ENCODE data around the gene PIK3R2. TPM values are rescaled to one million over a fixed set of nuclear protein-coding genes. Genes with fewer than 3 reads are reported as not detected.
"Not testable (repeated sequence)": the region's sequence is repeated elsewhere in the genome, so short reads cannot be mapped to it uniquely, and the experiment has no call there.

PIK3R2 gene
- total and polyA plus RNA-seq, 4 donors, result 1.8 to 21.8 (median 9.6) TPM

GRCh38 chr19:18205200-18205892, 52.4 kb downstream of the PIK3R2 start:
- intact Hi-C loops (cut with DNase I), result loop anchor here (5.0 to 10.0 kb wide), 3 partner anchors 47 to 209 kb away; partner anchors contain the start of genes LSM4 (in 1 of the 2) and SSBP4 (in 1 of the 2)
- peak; percentile 51 for ATAC-seq (ENCODE audit: low FRiP score)
- peak overlapping the region in 1 of 2 donors; percentile 87 for H3K27ac ChIP-seq (ENCODE audit: low read depth in 1 of 2, low read length in 2 of 2)

DNA sequence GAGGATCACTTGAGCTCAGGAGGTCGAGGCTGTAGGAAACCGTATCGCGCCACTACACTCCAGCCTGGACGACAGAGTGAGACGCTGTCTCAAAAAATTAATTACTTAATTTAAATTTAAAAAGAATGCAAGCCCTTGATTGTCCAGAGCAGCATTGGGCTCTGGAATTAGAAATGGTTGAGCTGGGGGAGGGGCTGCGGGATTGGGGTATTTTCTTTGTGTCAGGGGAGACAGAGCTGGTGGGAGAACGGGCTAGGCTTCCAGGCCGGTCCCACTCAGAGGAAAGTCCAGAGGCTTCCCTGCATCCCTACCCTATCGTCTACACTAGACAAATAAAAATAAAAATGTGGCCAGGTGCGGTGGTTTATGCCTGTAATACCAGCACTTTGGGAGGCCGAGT, 53.1 kb downstream of the PIK3R2 start:
- Histone ChIP-seq H3K4me1 (ENCODE audit: control insufficient read depth in 1 of 2, insufficient read depth in 2 of 2, low read length in 2 of 2) (peaks cover 0 to 3% of the 10 kb centered on the region in 2 donors), H3K36me3 (ENCODE audit: control insufficient read depth in 1 of 2, insufficient read depth in 2 of 2, low read length in 1 of 2) (no peaks in the 10 kb centered on the region), H3K27ac (ENCODE audit: low read depth in 1 of 2, low read length in 2 of 2) (no peak overlapping the region), H3K9me3 (ENCODE audit: control insufficient read depth, low read length) (no peaks in the 10 kb centered on the region), H3K4me3 (ENCODE audit: low read length in 2 of 2) (no peak overlapping the region), H3K27me3 (ENCODE audit: control insufficient read depth in 1 of 2, insufficient read depth in 2 of 2, low read length in 1 of 2) (no peaks in the 10 kb centered on the region)
- intact Hi-C loops (cut with DNase I), result loop anchor here (5.0 to 10.0 kb wide), 3 partner anchors 46 to 209 kb away; partner anchors contain the start of genes LSM4 (in 1 of the 2) and SSBP4 (in 1 of the 2)
- WGBS, 2 donors, result 92 to 94% methylated on average over 12 of the region's 12 CpGs
- no peak for ATAC-seq (ENCODE audit: low FRiP score)
- DNase-seq, result no peak

More at GRCh38 chr19:18205200-18205892, 52.4 kb downstream of the PIK3R2 start:
- Histone ChIP-seq H3K4me3 (ENCODE audit: low read length in 2 of 2) (peak overlapping the region; percentile 41 to 66), H3K4me1 (ENCODE audit: control insufficient read depth in 1 of 2, insufficient read depth in 2 of 2, low read length in 2 of 2) (peaks cover 0 to 3% of the 10 kb centered on the region in 2 donors), H3K9me3 (ENCODE audit: control insufficient read depth, low read length) (no peaks in the 10 kb centered on the region), H3K36me3 (ENCODE audit: control insufficient read depth in 1 of 2, insufficient read depth in 2 of 2, low read length in 1 of 2) (no peaks in the 10 kb centered on the region), H3K27me3 (ENCODE audit: control insufficient read depth in 1 of 2, insufficient read depth in 2 of 2, low read length in 1 of 2) (no peaks in the 10 kb centered on the region)
- peak; percentile 89 to 94 for DNase-seq
- WGBS, 2 donors, result 20 to 21% methylated on average over 36 of the region's 36 CpGs

DNA sequence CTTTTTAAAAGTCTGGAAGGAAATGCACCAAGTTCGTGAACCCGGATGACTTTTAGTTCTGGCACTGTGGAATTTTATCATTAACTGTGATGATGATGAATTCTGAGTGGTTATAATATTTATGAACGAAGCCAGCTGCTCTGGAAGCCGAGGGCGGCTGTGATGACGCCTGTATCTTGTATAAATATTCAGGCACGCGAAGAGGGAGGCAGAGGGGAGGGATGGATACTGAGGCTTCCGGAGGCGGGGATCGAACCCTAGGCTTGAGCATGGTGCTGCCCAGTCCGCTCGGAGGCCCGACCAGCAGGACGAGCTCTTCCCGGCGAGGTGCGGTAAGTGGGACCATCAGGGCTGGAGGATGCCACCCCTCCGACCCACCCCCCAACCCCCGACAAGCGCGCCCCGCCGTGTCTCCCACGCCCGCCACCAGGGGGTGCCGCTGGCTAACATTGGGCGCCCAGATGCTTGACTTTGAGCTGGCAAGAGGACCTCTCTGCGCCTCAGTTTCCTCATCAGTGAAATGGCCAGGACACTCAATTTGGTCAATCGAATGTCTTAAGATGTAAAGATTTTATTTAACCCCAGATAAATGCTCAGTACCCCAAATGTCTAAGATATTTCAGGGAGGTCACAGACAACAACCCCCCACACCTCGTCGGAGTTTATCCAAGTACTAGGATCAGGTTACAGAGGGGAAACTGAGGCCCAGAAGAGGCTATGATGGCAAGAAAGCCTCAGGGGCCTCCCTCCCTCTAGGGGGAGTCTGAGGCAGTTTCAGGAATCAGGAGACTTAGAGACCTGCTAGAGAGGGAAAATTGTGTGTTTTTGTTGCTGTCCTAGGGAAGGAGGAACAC, 55.4 kb downstream of the PIK3R2 start:
- peaks cover 0 to 3% of the 10 kb centered on the region in 2 donors for H3K4me1 ChIP-seq (ENCODE audit: control insufficient read depth in 1 of 2, insufficient read depth in 2 of 2, low read length in 2 of 2)
- WGBS, 2 donors, result 13% methylated on average over 32 of the region's 32 CpGs
- H3K36me3 ChIP-seq (ENCODE audit: control insufficient read depth in 1 of 2, insufficient read depth in 2 of 2, low read length in 1 of 2), result no peaks in the 10 kb centered on the region
- intact Hi-C loops (cut with DNase I), result loop anchor here (5.0 to 10.0 kb wide), 3 partner anchors 44 to 206 kb away; partner anchors contain the start of genes LSM4 (in 1 of the 2) and SSBP4 (in 1 of the 2)
- no peak overlapping the region for H3K4me3 ChIP-seq (ENCODE audit: low read length in 2 of 2)
- DNase-seq (peak; percentile 70 to 83), ATAC-seq (ENCODE audit: low FRiP score) (no peak)
- no peaks in the 10 kb centered on the region for H3K9me3 ChIP-seq (ENCODE audit: control insufficient read depth, low read length)
- no peaks in the 10 kb centered on the region for H3K27me3 ChIP-seq (ENCODE audit: control insufficient read depth in 1 of 2, insufficient read depth in 2 of 2, low read length in 1 of 2)
- H3K27ac ChIP-seq (ENCODE audit: low read depth in 1 of 2, low read length in 2 of 2), result no peak overlapping the region

DNA sequence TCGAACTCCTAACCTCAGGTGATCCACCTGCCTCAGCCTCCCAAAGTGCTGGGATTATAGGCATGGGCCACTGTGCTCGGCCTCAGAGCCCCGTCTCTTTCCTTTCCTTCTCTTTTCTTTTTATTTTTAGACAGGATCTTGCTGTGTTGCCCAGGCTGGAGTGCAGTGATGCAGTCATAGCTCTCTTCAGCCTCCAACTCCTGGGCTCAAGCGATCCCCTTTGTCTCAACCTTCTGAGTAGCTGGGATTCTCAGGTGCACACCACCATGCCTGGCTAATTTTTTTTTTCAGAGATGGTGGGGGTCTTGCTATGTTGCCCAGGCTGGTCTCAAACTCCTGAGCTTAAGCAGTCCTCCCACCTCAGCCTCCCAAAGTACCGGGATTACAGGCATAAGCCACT, 56.9 kb downstream of the PIK3R2 start:
- not testable (repeated sequence) for H3K36me3 ChIP-seq (ENCODE audit: control insufficient read depth in 1 of 2, insufficient read depth in 2 of 2, low read length in 1 of 2); ATAC-seq (ENCODE audit: low FRiP score); H3K27me3 ChIP-seq (ENCODE audit: control insufficient read depth in 1 of 2, insufficient read depth in 2 of 2, low read length in 1 of 2); H3K4me3 ChIP-seq (ENCODE audit: low read length in 2 of 2); H3K9me3 ChIP-seq (ENCODE audit: control insufficient read depth, low read length); DNase-seq; H3K27ac ChIP-seq (ENCODE audit: low read depth in 1 of 2, low read length in 2 of 2); H3K4me1 ChIP-seq (ENCODE audit: control insufficient read depth in 1 of 2, insufficient read depth in 2 of 2, low read length in 2 of 2)
- intact Hi-C loops (cut with DNase I), result loop anchor here (5.0 to 10.0 kb wide), 4 partner anchors 42 to 205 kb away; partner anchors contain the start of genes LSM4 (in 1 of the 2) and SSBP4 (in 1 of the 2)
- 86 to 88% methylated on average over 5 of the region's 5 CpGs for WGBS, 2 donors

DNA sequence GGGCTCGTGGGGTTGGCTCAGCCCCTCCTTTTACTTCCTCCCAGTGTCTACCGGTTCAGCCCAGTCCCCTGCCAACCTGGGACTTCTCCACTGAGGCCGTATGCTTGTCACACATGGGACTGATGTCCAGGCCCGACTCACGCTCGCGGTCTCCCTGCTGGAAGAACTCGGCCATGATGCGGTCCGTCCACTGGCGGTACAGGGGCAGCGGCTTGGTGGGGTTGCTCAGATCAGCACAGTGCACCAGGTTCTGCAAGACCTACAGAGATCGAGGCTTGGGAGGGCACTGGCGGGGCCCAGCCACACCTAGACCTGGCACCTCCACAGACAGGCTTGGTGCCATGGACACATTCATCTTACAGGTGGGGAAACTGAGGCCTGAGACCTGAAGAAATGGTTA, 58.7 kb downstream of the PIK3R2 start:
- WGBS, 2 donors, result 88 to 90% methylated on average over 14 of the region's 14 CpGs
- Histone ChIP-seq H3K27me3 (ENCODE audit: control insufficient read depth in 1 of 2, insufficient read depth in 2 of 2, low read length in 1 of 2) (no peaks in the 10 kb centered on the region), H3K36me3 (ENCODE audit: control insufficient read depth in 1 of 2, insufficient read depth in 2 of 2, low read length in 1 of 2) (no peaks in the 10 kb centered on the region), H3K27ac (ENCODE audit: low read depth in 1 of 2, low read length in 2 of 2) (no peak overlapping the region), H3K4me1 (ENCODE audit: control insufficient read depth in 1 of 2, insufficient read depth in 2 of 2, low read length in 2 of 2) (no peaks in the 10 kb centered on the region), H3K4me3 (ENCODE audit: low read length in 2 of 2) (no peak overlapping the region), H3K9me3 (ENCODE audit: control insufficient read depth, low read length) (no peaks in the 10 kb centered on the region)
- intact Hi-C loops (cut with DNase I), result loop anchor here in 1 of 2 donors (10.0 kb wide), 1 partner anchor 123 kb away; no protein-coding TSS in a partner anchor
- DNase-seq, result no peak
- ATAC-seq (ENCODE audit: low FRiP score), result no peak

DNA sequence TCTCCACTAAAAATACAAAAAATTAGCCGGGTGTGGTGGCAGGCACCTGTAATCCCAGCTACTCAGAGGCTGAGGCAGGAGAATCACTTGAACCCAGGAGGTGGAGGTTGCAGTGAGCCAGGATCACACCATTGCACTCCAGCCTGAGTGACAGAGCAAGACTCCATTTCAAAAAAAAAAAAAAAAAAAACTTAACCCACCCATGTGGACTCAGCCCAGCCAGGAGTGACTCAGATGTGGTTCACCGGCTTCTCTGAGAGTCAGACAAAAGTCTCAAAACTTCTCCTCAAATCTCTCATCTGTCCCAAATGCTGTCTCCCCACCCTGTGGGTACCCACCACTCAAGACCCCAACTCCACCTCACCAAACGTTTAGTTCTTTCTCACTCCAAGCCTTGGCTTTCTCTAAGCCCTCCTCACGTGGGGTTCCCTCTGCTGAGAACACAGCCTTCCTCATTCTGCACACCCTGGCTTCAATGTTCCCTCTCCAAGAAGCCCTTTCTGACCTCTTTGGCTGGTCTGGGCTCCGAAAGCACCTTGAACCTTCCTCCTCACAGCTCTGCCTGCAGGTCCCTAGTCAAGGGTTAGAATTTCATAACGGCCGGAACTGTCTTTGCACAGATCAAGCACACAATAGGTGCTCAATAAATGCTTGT, 61.9 kb downstream of the PIK3R2 start:
- DNase-seq (no peak), ATAC-seq (ENCODE audit: low FRiP score) (no peak)
- no peaks in the 10 kb centered on the region for H3K36me3 ChIP-seq (ENCODE audit: control insufficient read depth in 1 of 2, insufficient read depth in 2 of 2, low read length in 1 of 2)
- H3K27ac ChIP-seq (ENCODE audit: low read depth in 1 of 2, low read length in 2 of 2), result no peak overlapping the region
- H3K4me3 ChIP-seq (ENCODE audit: low read length in 2 of 2), result no peak overlapping the region
- 61 to 67% methylated on average over 7 of the region's 7 CpGs for WGBS, 2 donors
- H3K9me3 ChIP-seq (ENCODE audit: control insufficient read depth, low read length), result no peaks in the 10 kb centered on the region
- H3K4me1 ChIP-seq (ENCODE audit: control insufficient read depth in 1 of 2, insufficient read depth in 2 of 2, low read length in 2 of 2), result no peaks in the 10 kb centered on the region
- intact Hi-C loops (cut with DNase I), result loop anchor here in 1 of 2 donors (10.0 kb wide), 1 partner anchor 120 kb away; no protein-coding TSS in a partner anchor
- no peaks in the 10 kb centered on the region for H3K27me3 ChIP-seq (ENCODE audit: control insufficient read depth in 1 of 2, insufficient read depth in 2 of 2, low read length in 1 of 2)

DNA sequence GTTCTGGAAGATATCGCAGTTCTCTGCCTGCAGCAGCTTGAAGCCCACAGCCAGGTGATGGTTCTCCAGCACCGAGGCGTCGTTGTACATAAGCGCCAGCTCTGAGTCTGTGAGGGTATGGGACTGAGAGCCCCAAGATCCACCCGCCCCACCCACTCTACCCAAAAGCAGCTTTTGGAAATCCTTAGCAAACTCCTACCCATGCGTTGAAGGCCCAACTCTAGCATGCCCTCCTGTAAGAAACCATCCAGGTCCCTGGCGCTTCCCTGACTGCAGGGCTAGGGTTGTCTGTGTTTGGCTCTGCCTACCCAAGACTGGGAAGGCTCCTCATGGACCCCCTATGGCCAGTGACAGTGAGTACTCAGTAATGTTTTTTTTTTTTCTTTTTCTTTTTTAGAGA, 63.8 kb downstream of the PIK3R2 start:
- no peak for DNase-seq
- Histone ChIP-seq H3K9me3 (ENCODE audit: control insufficient read depth, low read length) (no peaks in the 10 kb centered on the region), H3K27me3 (ENCODE audit: control insufficient read depth in 1 of 2, insufficient read depth in 2 of 2, low read length in 1 of 2) (no peaks in the 10 kb centered on the region), H3K4me3 (ENCODE audit: low read length in 2 of 2) (no peak overlapping the region), H3K36me3 (ENCODE audit: control insufficient read depth in 1 of 2, insufficient read depth in 2 of 2, low read length in 1 of 2) (no peaks in the 10 kb centered on the region), H3K4me1 (ENCODE audit: control insufficient read depth in 1 of 2, insufficient read depth in 2 of 2, low read length in 2 of 2) (no peaks in the 10 kb centered on the region), H3K27ac (ENCODE audit: low read depth in 1 of 2, low read length in 2 of 2) (no peak overlapping the region)
- no peak for ATAC-seq (ENCODE audit: low FRiP score)
- intact Hi-C loops (cut with DNase I), result loop anchor here in 1 of 2 donors (10.0 kb wide), 1 partner anchor 118 kb away; no protein-coding TSS in a partner anchor
- 95 to 96% methylated on average over 8 of the region's 8 CpGs for WGBS, 2 donors

- 88 to 89% methylated on average over 17 of the region's 17 CpGs for WGBS, 2 donors
- H3K9me3 ChIP-seq (ENCODE audit: control insufficient read depth, low read length), result no peaks in the 10 kb centered on the region
- no peak for DNase-seq
- no peaks in the 10 kb centered on the region for H3K36me3 ChIP-seq (ENCODE audit: control insufficient read depth in 1 of 2, insufficient read depth in 2 of 2, low read length in 1 of 2)
- no peaks in the 10 kb centered on the region for H3K27me3 ChIP-seq (ENCODE audit: control insufficient read depth in 1 of 2, insufficient read depth in 2 of 2, low read length in 1 of 2)
- intact Hi-C loops (cut with DNase I), result loop anchor here in 1 of 2 donors (10.0 kb wide), 1 partner anchor 117 kb away; no protein-coding TSS in a partner anchor
- no peaks in the 10 kb centered on the region for H3K4me1 ChIP-seq (ENCODE audit: control insufficient read depth in 1 of 2, insufficient read depth in 2 of 2, low read length in 2 of 2)
- ATAC-seq (ENCODE audit: low FRiP score), result no peak
- no peak overlapping the region for H3K27ac ChIP-seq (ENCODE audit: low read depth in 1 of 2, low read length in 2 of 2)
- no peak overlapping the region for H3K4me3 ChIP-seq (ENCODE audit: low read length in 2 of 2)
Observed at GRCh38 chr19:18218159-18218558, 65.2 kb downstream of the PIK3R2 start.

Measured in aorta (tissue), 5 donors.